B cell (primary cell): Measurements from ENCODE around the gene DUOXA2. TPM values are rescaled to one million over a fixed set of nuclear protein-coding genes. Genes with fewer than 3 reads are reported as not detected.

Source experiments
- ATAC-seq: fragments of 200-7000 bp; cut with Tn5 transposase; one replicate; pipeline ENCODE4 v1.10.0; 2021; ENCODE audit warnings: low read depth, mild to moderate bottlenecking, moderate number of reproducible peaks, moderate library complexity
- CTCF ChIA-PET: fragments of 350-600 bp; sonication (Branson Sonifier 250); formaldehyde crosslinking; loops from one replicate; lab custom pipeline; 2021; ENCODE audit warnings: antibody characterized with exemption, inconsistent platforms; lab: Charles Lee
- POLR2A ChIA-PET: fragments of 350-600 bp; sonication (Branson Sonifier 250); formaldehyde crosslinking; loops from one replicate; lab custom pipeline; 2021; ENCODE audit warnings: antibody characterized with exemption; lab: Charles Lee
- DNase-seq: peaks from one replicate; pipeline ENCODE4 v3.0.0; 2013
- H2AFZ ChIP-seq: 2 replicates; pipeline ENCODE4 v1.6.1; 2012; ENCODE audit warnings: mild to moderate bottlenecking, low read depth, low read length; ENCODE audit not compliant: insufficient read depth, poor library complexity, severe bottlenecking
- H3K27ac ChIP-seq, 2 donors: 1 replicate in 1 of 2; 2 replicates in 1 of 2; pipeline ENCODE4 v1.5.1; 2012 to 2013; ENCODE audit warnings: low read length in 2 of 2, mild to moderate bottlenecking in 2 of 2, moderate library complexity in 1 of 2
- H3K27me3 ChIP-seq, 4 experiments: fragments of 200-600 bp in 1 of 4; sonication (generic) in 1 of 4; replicated peaks in 1 of 4; 1 replicate in 2 of 4; 2 replicates in 2 of 4; pipeline versions ENCODE4 v1.6.1 to v1.7.0; 2013 to 2016; ENCODE audit warnings: low read length in 3 of 4, mild to moderate bottlenecking in 2 of 4, mixed read lengths in 1 of 4, moderate library complexity in 1 of 4; ENCODE audit not compliant: insufficient read depth in 4 of 4, control insufficient read depth in 3 of 4; ENCODE audit errors: control extremely low read depth in 1 of 4
- H3K36me3 ChIP-seq, 2 experiments: replicated peaks in 1 of 2; 1 replicate in 1 of 2; 2 replicates in 1 of 2; pipeline versions ENCODE4 v1.6.1 to v1.7.1; 2013; ENCODE audit warnings: low read length in 1 of 2; ENCODE audit not compliant: insufficient read depth in 2 of 2, control insufficient read depth in 1 of 2; ENCODE audit errors: control extremely low read depth in 1 of 2, extremely low read depth in 1 of 2
- H3K4me1 ChIP-seq, 2 donors: fragments of 200-600 bp in 1 of 2; sonication (generic) in 1 of 2; 1 replicate in 1 of 2; 2 replicates in 1 of 2; pipeline versions ENCODE4 v1.5.1 to v1.6.1; 2013 to 2017; ENCODE audit warnings: low read length in 2 of 2; ENCODE audit not compliant: control insufficient read depth in 2 of 2, insufficient read depth in 2 of 2
- H3K4me2 ChIP-seq: replicated peaks from 2 replicates; pipeline ENCODE3; 2012; ENCODE audit warnings: mild to moderate bottlenecking, low read depth, low read length; ENCODE audit not compliant: poor library complexity, severe bottlenecking
- H3K4me3 ChIP-seq, 5 experiments: fragments of 200-600 bp in 1 of 5; sonication (generic) in 1 of 5; 1 replicate in 3 of 5; 2 replicates in 2 of 5; pipeline versions ENCODE4 v1.5.1 to v1.7.0; 2011 to 2016; ENCODE audit warnings: low read length in 4 of 5, mild to moderate bottlenecking in 4 of 5, low read depth in 2 of 5, control low read depth in 1 of 5, moderate library complexity in 1 of 5; ENCODE audit not compliant: insufficient read depth in 1 of 5; ENCODE audit errors: control extremely low read depth in 1 of 5, extremely low read depth in 1 of 5
- H3K79me2 ChIP-seq: fragments of 200-600 bp; sonication (generic); one replicate; pipeline ENCODE4 v1.6.0; 2016; ENCODE audit warnings: low read length; ENCODE audit not compliant: control insufficient read depth, insufficient read depth
- H3K9ac ChIP-seq: fragments of 200-600 bp; sonication (generic); 2 replicates; pipeline ENCODE4 v1.6.1; 2017; ENCODE audit warnings: mild to moderate bottlenecking, low read length, moderate library complexity
- H3K9me3 ChIP-seq, 3 donors: one replicate each; pipeline versions ENCODE4 v1.6.1 to v1.7.1; 2013; ENCODE audit warnings: low read length in 2 of 3; ENCODE audit not compliant: control insufficient read depth in 2 of 3, insufficient read depth in 1 of 3; ENCODE audit errors: control extremely low read depth in 1 of 3
- H4K20me1 ChIP-seq: 2 replicates; pipeline ENCODE4 v1.6.0; 2012; ENCODE audit warnings: mild to moderate bottlenecking, low read length; ENCODE audit not compliant: insufficient read depth, control insufficient read depth, poor library complexity, severe bottlenecking
- H3K27ac Mint-ChIP-seq: one replicate; pipeline ENCODE4 v1.8.0; 2021; ENCODE audit warnings: mixed read lengths
- H3K27me3 Mint-ChIP-seq: one replicate; pipeline ENCODE4 v1.8.0; 2021; ENCODE audit warnings: mixed read lengths
- H3K4me1 Mint-ChIP-seq: one replicate; pipeline ENCODE4 v1.8.0; 2021; ENCODE audit warnings: mixed read lengths
- H3K4me3 Mint-ChIP-seq: one replicate; pipeline ENCODE4 v1.8.0; 2021; ENCODE audit warnings: mixed read lengths
- H3K9me3 Mint-ChIP-seq: one replicate; pipeline ENCODE4 v1.8.0; 2022; ENCODE audit warnings: mixed read lengths; ENCODE audit not compliant: insufficient read depth
- CTCF ChIP-seq: fragments of 200-600 bp; IDR thresholded peaks from one replicate; pipeline ENCODE4 v1.8.0; 2022; ENCODE audit warnings: antibody characterized with exemption, mild to moderate bottlenecking
- EZH2 ChIP-seq: IDR thresholded peaks from 2 replicates; pipeline ENCODE4 v1.6.1; 2012; ENCODE audit warnings: borderline replicate concordance, low read depth, mild to moderate bottlenecking, moderate library complexity, low read length; ENCODE audit not compliant: insufficient read depth, poor library complexity, severe bottlenecking
- WGBS: methylation state at CpG from one replicate; pipeline ENCODE4 v1.1.5; 2013; ENCODE audit warnings: missing lambda C conversion rate; ENCODE audit not compliant: insufficient coverage; 5-methylcytosine and 5-hydroxymethylcytosine counted together
- intact Hi-C: fragments of 100-400 bp; cut with micrococcal nuclease; formaldehyde crosslinking; loops from one replicate; pipeline ENCODE4 v1.10.0; 2022
- polyA plus RNA-seq: library from polyadenylated mRNA; depleted of rRNA; stranded (reverse); fragments of >200 nt; gene quantifications from 2 replicates; pipeline ENCODE4 v1.2.3, GENCODE V29; 2012
- total RNA-seq, 2 donors: library from RNA; stranded (reverse); fragments of 120-200 nt in 1 of 2; gene quantifications; 1 replicate in 1 of 2; 2 replicates in 1 of 2; pipeline versions ENCODE4 v1.2.3 to v1.2.4, GENCODE V29; 2013 to 2022

The DUOXA2 gene
- total and polyA plus RNA-seq, 2 donors (not counting 1 experiment from before 2014, with no cell fraction given), result not detected

- Mint-ChIP-seq H3K4me3 (no peak overlapping the region), H3K27ac (no peak overlapping the region), H3K4me1 (no peaks in the 10 kb centered on the region), H3K9me3 (no peaks in the 10 kb centered on the region), H3K27me3 (peaks cover 42% of the 10 kb centered on the region)
- Histone ChIP-seq H3K27ac (no peak overlapping the region), H4K20me1 (no peaks in the 10 kb centered on the region), H3K79me2 (no peaks in the 10 kb centered on the region), H2AFZ (no peak overlapping the region), H3K27me3 (peaks cover 0 to 12% (median 4%) of the 10 kb centered on the region in 4 experiments), H3K36me3 (no peaks in the 10 kb centered on the region), H3K9me3 (no peaks in the 10 kb centered on the region), H3K4me2 (no peak overlapping the region), H3K9ac (no peak overlapping the region), H3K4me3 (no peak overlapping the region), H3K4me1 (no peaks in the 10 kb centered on the region)
- ATAC-seq, result no peak
- DNase-seq, result no peak
- 100% methylated on average over 2 of the region's 2 CpGs for WGBS
- ChIA-PET POLR2A (no interaction called here), CTCF (no interaction called here)
- intact Hi-C loops, result no loop called here
- TF ChIP-seq EZH2 (no peak), CTCF (no peak)
Observed at GRCh38 chr15:45091576-45091975, 22.6 kb upstream of the DUOXA2 start.

- no peak overlapping the region for H3K4me3 ChIP-seq
- no peak overlapping the region for H3K4me2 ChIP-seq
- peaks cover 0 to 5% (median 4%) of the 10 kb centered on the region in 4 experiments for H3K27me3 ChIP-seq
- H3K27ac Mint-ChIP-seq, result no peak overlapping the region
- WGBS, result 98% methylated on average over 4 of the region's 4 CpGs
- no peak overlapping the region for H3K4me3 Mint-ChIP-seq
- no peaks in the 10 kb centered on the region for H4K20me1 ChIP-seq
- ChIA-PET POLR2A (no interaction called here), CTCF (interaction anchor here (0.9 kb wide), 1 partner anchor 9 kb away, joined by 3 read pairs; no protein-coding TSS in a partner anchor)
- TF ChIP-seq CTCF (no peak), EZH2 (no peak)
- H2AFZ ChIP-seq, result no peak overlapping the region
- H3K9me3 ChIP-seq, result no peaks in the 10 kb centered on the region
- DNase-seq (no peak), ATAC-seq (no peak)
- H3K4me1 ChIP-seq, result no peaks in the 10 kb centered on the region
- H3K27me3 Mint-ChIP-seq, result peaks cover 31% of the 10 kb centered on the region
- H3K36me3 ChIP-seq, result no peaks in the 10 kb centered on the region
- no peaks in the 10 kb centered on the region for H3K4me1 Mint-ChIP-seq
- H3K9ac ChIP-seq, result no peak overlapping the region
- no peak overlapping the region for H3K27ac ChIP-seq
- no peaks in the 10 kb centered on the region for H3K79me2 ChIP-seq
- intact Hi-C loops, result no loop called here
- H3K9me3 Mint-ChIP-seq, result no peaks in the 10 kb centered on the region
Observed at GRCh38 chr15:45093013-45093412, 21.1 kb upstream of the DUOXA2 start.
